ENCODE data around the gene MED14. TPM values are rescaled to one million over a fixed set of nuclear protein-coding genes. Genes with fewer than 3 reads are reported as not detected.

The MED14 gene
- total and polyA plus RNA-seq, 2 of the 4 experiments (the other 2 are of a cell fraction) = 17.6 to 25.9 TPM

DNA sequence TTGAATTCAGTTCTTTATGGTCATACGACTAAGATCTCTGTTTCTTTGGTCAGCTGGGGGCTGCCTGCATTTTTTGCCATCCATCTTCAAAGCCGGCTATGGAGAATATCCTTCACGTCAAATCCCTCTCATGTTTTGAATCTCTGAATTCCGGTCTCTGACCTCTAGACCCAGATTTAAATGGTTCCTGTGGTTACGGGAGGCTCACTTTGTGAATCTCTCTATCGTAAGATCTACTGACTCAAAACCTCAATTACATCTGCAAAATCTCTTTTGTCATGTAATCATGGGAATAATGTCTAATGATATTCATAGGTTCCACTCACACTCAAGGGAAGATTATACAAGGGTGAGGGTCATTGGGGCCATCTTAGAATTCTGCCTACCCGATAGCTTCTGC lies 117.8 kb downstream of the MED14 start:
- intact Hi-C loops (cut with micrococcal nuclease) (no loop called here), dilution Hi-C loops (cut with HindIII; ENCODE audit: low sequenced_read_pairs, unreplicated experiment) (no loop called here), in situ Hi-C loops (cut with MboI; ENCODE audit: low sequenced_read_pairs) (no loop called here)
- Histone ChIP-seq H3K9me1 (ENCODE audit: insufficient read depth, low read length) (no peaks in the 10 kb centered on the region), H3K4me1 (ENCODE audit: control insufficient read depth, insufficient read depth, low read length) (no peaks in the 10 kb centered on the region), H4K20me1 (ENCODE audit: insufficient read depth, low read length) (no peaks in the 10 kb centered on the region), H2BK5ac (ENCODE audit: low read depth, low read length, poor library complexity, severe bottlenecking) (no peak overlapping the region), H3K56ac (ENCODE audit: extremely low read depth, insufficient read depth, low read length) (no peak overlapping the region), H2AFZ (replicated peaks; ENCODE audit: low read length, poor library complexity) (no peak overlapping the region), H3K18ac (ENCODE audit: low read depth, low read length) (no peak overlapping the region), H3K14ac (replicated peaks; ENCODE audit: low read depth, low read length) (no peak overlapping the region), H2AK5ac (ENCODE audit: low read depth, low read length) (no peak overlapping the region), H3K27ac (ENCODE audit: insufficient read depth, low read length) (no peak overlapping the region), H2AK9ac (replicated peaks; ENCODE audit: low read depth, low read length, poor library complexity) (no peak overlapping the region), H2BK20ac (ENCODE audit: low read depth, low read length) (no peak overlapping the region), H3K36me3 (ENCODE audit: control insufficient read depth, insufficient read depth, low read length) (no peaks in the 10 kb centered on the region), H3K4me3 (ENCODE audit: insufficient read depth, low read depth, low read length) (no peak overlapping the region), H3K4me2 (ENCODE audit: low read depth, low read length) (no peak overlapping the region), H2BK120ac (ENCODE audit: low read depth, low read length) (no peak overlapping the region), H3K23ac (ENCODE audit: low read depth, low read length) (no peak overlapping the region), H4K8ac (ENCODE audit: low read depth in 2 of 2, low read length in 2 of 2) (no peak overlapping the region), H3K9ac (ENCODE audit: low read depth, low read length) (no peak overlapping the region), H4K5ac (ENCODE audit: low read depth, low read length) (no peak overlapping the region), H3K9me3 (ENCODE audit: control insufficient read depth, insufficient read depth, low read length) (no peaks in the 10 kb centered on the region), H3K27me3 (ENCODE audit: control insufficient read depth, insufficient read depth, low read length) (peaks cover 5% of the 10 kb centered on the region), H2BK15ac (ENCODE audit: low read depth, low read length) (no peak overlapping the region), H3K79me1 (ENCODE audit: low read depth in 1 of 2, low read length in 2 of 2) (no peaks in the 10 kb centered on the region), H3K4ac (ENCODE audit: low read depth, low read length) (no peak overlapping the region), H4K91ac (ENCODE audit: insufficient read depth, low read depth, low read length) (no peak overlapping the region)
- ChIA-PET POLR2A (ENCODE audit: unreplicated experiment) (no interaction called here), CTCF (interaction anchor here (1.1 kb wide), 1 partner anchor 10 kb away, joined by 3 read pairs; no protein-coding TSS in a partner anchor)
- no CpG with 5 or more reads among the region's 7 CpGs for WGBS, 2 experiments (ENCODE audit: extremely low coverage in 2 of 2, insufficient read length in 1 of 2)
- no peak for ATAC-seq (ENCODE audit: low read depth)
- DNase-seq = peak; percentile 1
- no TSS peak for BruUV-seq (replicated peaks)
- no peak for TF ChIP-seq SMC3 (IDR thresholded peaks at IDR 0.05; ENCODE audit: low read depth, low read length)

Measured in IMR-90 (cell line).